ENCODE data around the gene SEC61A2.

GRCh38 chr10:12189426-12189825 lies 59.9 kb downstream of the SEC61A2 start:
- TF ChIP-seq CTCF (conservative IDR thresholded peaks at IDR 0.05) (no peak), EZH2 (IDR thresholded peaks at IDR 0.05; ENCODE audit: low read depth) (no peak)
